H9 (cell line): Measurements from ENCODE around the gene ACSL3. TPM values are rescaled to one million over a fixed set of nuclear protein-coding genes. Genes with fewer than 3 reads are reported as not detected.

Experiments used
- DNase-seq: peaks from one replicate; pipeline ENCODE4 v3.0.0-alpha.2; 2017
- H2AFZ ChIP-seq: one replicate; pipeline ENCODE4 v1.6.1; 2013; ENCODE audit warnings: mild to moderate bottlenecking, low read length, control low read depth, moderate library complexity
- H2AK5ac ChIP-seq: 2 replicates; pipeline ENCODE4 v1.6.1; 2013; ENCODE audit warnings: low read length, control low read depth, mixed read lengths; ENCODE audit not compliant: insufficient read length
- H2BK120ac ChIP-seq: one replicate; pipeline ENCODE4 v1.6.1; 2013; ENCODE audit warnings: low read depth, mild to moderate bottlenecking, low read length, control low read depth, inconsistent platforms; ENCODE audit not compliant: poor library complexity, severe bottlenecking
- H2BK12ac ChIP-seq: 2 replicates; pipeline ENCODE4 v1.6.1; 2013; ENCODE audit warnings: low read length, control low read depth, mixed read lengths, low read depth; ENCODE audit not compliant: insufficient read length
- H2BK15ac ChIP-seq: 2 replicates; pipeline ENCODE4 v1.6.1; 2013; ENCODE audit warnings: low read depth, low read length, control low read depth
- H2BK20ac ChIP-seq: one replicate; pipeline ENCODE4 v1.6.1; 2013; ENCODE audit warnings: low read depth, mild to moderate bottlenecking, low read length, control low read depth, inconsistent platforms; ENCODE audit not compliant: poor library complexity, severe bottlenecking
- H2BK5ac ChIP-seq: 2 replicates; pipeline ENCODE4 v1.6.1; 2013; ENCODE audit warnings: low read length, control low read depth, mixed read lengths; ENCODE audit not compliant: insufficient read length
- H3K14ac ChIP-seq: 2 replicates; pipeline ENCODE4 v1.6.1; 2013; ENCODE audit warnings: low read length, control low read depth; ENCODE audit not compliant: insufficient read depth
- H3K18ac ChIP-seq: 2 replicates; pipeline ENCODE4 v1.6.1; 2013; ENCODE audit warnings: low read depth, mild to moderate bottlenecking, mixed read lengths, low read length, control low read depth; ENCODE audit not compliant: insufficient read length
- H3K23ac ChIP-seq: 2 replicates; pipeline ENCODE4 v1.6.1; 2013; ENCODE audit warnings: low read length, control low read depth, mixed read lengths, low read depth; ENCODE audit not compliant: insufficient read length
- H3K23me2 ChIP-seq: 2 replicates; pipeline ENCODE4 v1.6.1; 2013; ENCODE audit warnings: low read depth, mild to moderate bottlenecking, mixed read lengths, low read length, control low read depth; ENCODE audit not compliant: insufficient read length, poor library complexity, severe bottlenecking
- H3K27ac ChIP-seq: 2 replicates; pipeline ENCODE4 v1.5.1; 2013; ENCODE audit warnings: low read length, control low read depth, mixed read lengths, low read depth; ENCODE audit not compliant: insufficient read length
- H3K27me3 ChIP-seq: 2 replicates; pipeline ENCODE4 v1.6.1; 2013; ENCODE audit warnings: low read length, control low read depth, inconsistent platforms; ENCODE audit not compliant: insufficient read depth
- H3K4ac ChIP-seq: 2 replicates; pipeline ENCODE4 v1.6.1; 2013; ENCODE audit warnings: low read depth, mild to moderate bottlenecking, control low read depth, inconsistent platforms, low read length, moderate library complexity
- H3K4me1 ChIP-seq: 2 replicates; pipeline ENCODE4 v1.6.1; 2013; ENCODE audit warnings: low read length, control low read depth, inconsistent platforms; ENCODE audit not compliant: insufficient read depth
- H3K4me2 ChIP-seq: 2 replicates; pipeline ENCODE4 v1.6.1; 2013; ENCODE audit warnings: low read length, control low read depth, mixed read lengths; ENCODE audit not compliant: insufficient read length, insufficient read depth
- H3K56ac ChIP-seq: 2 replicates; pipeline ENCODE4 v1.6.1; 2013; ENCODE audit warnings: low read depth, mild to moderate bottlenecking, mixed read lengths, low read length, control low read depth; ENCODE audit not compliant: insufficient read length
- H3K79me1 ChIP-seq: 2 replicates; pipeline ENCODE4 v1.6.1; 2013; ENCODE audit warnings: low read depth, mild to moderate bottlenecking, moderate library complexity, low read length, control low read depth, inconsistent platforms; ENCODE audit not compliant: insufficient read depth, poor library complexity, severe bottlenecking
- H3K79me2 ChIP-seq: 2 replicates; pipeline ENCODE4 v1.6.1; 2013; ENCODE audit warnings: low read length, control low read depth, inconsistent platforms; ENCODE audit not compliant: insufficient read depth
- H3K9ac ChIP-seq: 2 replicates; pipeline ENCODE4 v1.6.1; 2013; ENCODE audit warnings: low read length, control low read depth, mixed read lengths; ENCODE audit not compliant: insufficient read length; ENCODE audit errors: extremely low read depth
- H3K9me3 ChIP-seq: one replicate; pipeline ENCODE4 v1.6.1; 2013; ENCODE audit warnings: low read depth, low read length, inconsistent platforms; ENCODE audit not compliant: control insufficient read depth
- H3T11ph ChIP-seq: one replicate; pipeline ENCODE4 v1.6.1; 2013; ENCODE audit warnings: mild to moderate bottlenecking, low read length, control low read depth, inconsistent platforms
- H4K20me1 ChIP-seq: one replicate; pipeline ENCODE4 v1.6.1; 2013; ENCODE audit not compliant: control insufficient read depth, insufficient read length, insufficient read depth
- H4K5ac ChIP-seq: 2 replicates; pipeline ENCODE4 v1.6.1; 2013; ENCODE audit warnings: low read depth, mild to moderate bottlenecking, mixed read lengths, low read length, control low read depth; ENCODE audit not compliant: insufficient read length
- H4K8ac ChIP-seq: replicated peaks from 2 replicates; pipeline ENCODE4 v1.6.1; 2013; ENCODE audit warnings: low read length, control low read depth, mixed read lengths, low read depth; ENCODE audit not compliant: insufficient read length
- H4K91ac ChIP-seq: 2 replicates; pipeline ENCODE4 v1.6.1; 2013; ENCODE audit warnings: low read depth, mild to moderate bottlenecking, moderate library complexity, mixed read lengths, low read length, control low read depth; ENCODE audit not compliant: insufficient read length
- H3K27ac Mint-ChIP-seq, 3 experiments: 2 replicates in 2 of 3; 3 replicates in 1 of 3; pipeline ENCODE4 v1.8.0; 2020 to 2021; ENCODE audit warnings: mixed read lengths in 3 of 3, mild to moderate bottlenecking in 1 of 3, moderate library complexity in 1 of 3
- H3K27me3 Mint-ChIP-seq: 2 replicates; pipeline ENCODE4 v1.8.0; 2021; ENCODE audit warnings: low read depth, mild to moderate bottlenecking, moderate library complexity, mixed read lengths
- H3K36me3 Mint-ChIP-seq, 3 experiments: 2 replicates in 2 of 3; 3 replicates in 1 of 3; pipeline ENCODE4 v1.8.0; 2020 to 2021; ENCODE audit warnings: low read depth in 3 of 3, mixed read lengths in 3 of 3; ENCODE audit not compliant: insufficient read depth in 1 of 3
- H3K4me1 Mint-ChIP-seq, 2 experiments: 2 replicates each; pipeline ENCODE4 v1.8.0; 2020; ENCODE audit warnings: mixed read lengths in 2 of 2
- H3K4me3 Mint-ChIP-seq, 2 experiments: 2 replicates in 1 of 2; 3 replicates in 1 of 2; pipeline ENCODE4 v1.8.0; 2020 to 2021; ENCODE audit warnings: mild to moderate bottlenecking in 2 of 2, mixed read lengths in 2 of 2, moderate library complexity in 1 of 2
- H3K9me3 Mint-ChIP-seq, 2 experiments: 2 replicates in 1 of 2; 3 replicates in 1 of 2; pipeline ENCODE4 v1.8.0; 2020; ENCODE audit warnings: mild to moderate bottlenecking in 2 of 2, mixed read lengths in 2 of 2, moderate library complexity in 1 of 2
- CTCF ChIP-seq: fragments of 200-600 bp; sonication (generic); conservative IDR thresholded peaks from 3 replicates; pipeline ENCODE4 v1.8.0; 2021; ENCODE audit warnings: antibody characterized with exemption, mild to moderate bottlenecking
- WGBS: extraction: QIAGEN DNeasy Blood & Tissue Kit; methylation state at CpG from one replicate; pipeline ENCODE4 v1.1.7; 2013; ENCODE audit warnings: missing lambda C conversion rate, low lambda C conversion rate, mixed read lengths; ENCODE audit not compliant: insufficient read length; ENCODE audit errors: extremely low coverage; 5-methylcytosine and 5-hydroxymethylcytosine counted together
- total RNA-seq: library from RNA; stranded (reverse); gene quantifications from 2 replicates; pipeline ENCODE4 v1.2.1, GENCODE V29; 2021

Gene ACSL3
- total RNA-seq, 1 experiment from 2014 or later = 60.9 TPM

- H3K4me1 ChIP-seq = no peaks in the 10 kb centered on the region; the same call in 1 of the 2 replicates
- no peak overlapping the region for H2BK15ac ChIP-seq
- no peak overlapping the region for H3K56ac ChIP-seq
- no peaks in the 10 kb centered on the region for H3K23me2 ChIP-seq
- no peak overlapping the region for H2AFZ ChIP-seq
- no peak overlapping the region for H4K91ac ChIP-seq
- H3K79me1 ChIP-seq = peaks cover 4% of the 10 kb centered on the region
- no peak overlapping the region for H3K4ac ChIP-seq
- H3K23ac ChIP-seq = no peak overlapping the region
- WGBS = no CpG with 5 or more reads among the region's 2 CpGs
- no peak overlapping the region for H3K4me2 ChIP-seq
- no peak overlapping the region for H3K27ac ChIP-seq
- no peak overlapping the region for H3K14ac ChIP-seq
- Mint-ChIP-seq H3K9me3 (peaks cover 4 to 20% of the 10 kb centered on the region in 2 experiments; a peak in 4 of 5 replicates), H3K4me1 (peaks cover 21 to 22% of the 10 kb centered on the region in 2 experiments), H3K4me3 (no peak overlapping the region), H3K36me3 (peaks cover 5 to 23% (median 20%) of the 10 kb centered on the region in 3 experiments), H3K27ac (peak overlapping the region in 2 of 3 experiments; percentile 30 to 62; a peak in 1 of 7 replicates), H3K27me3 (no peaks in the 10 kb centered on the region)
- no peak overlapping the region for H2BK20ac ChIP-seq
- no peak overlapping the region for H2BK5ac ChIP-seq
- H3K79me2 ChIP-seq = peaks cover 36% of the 10 kb centered on the region; the same call in 1 of the 2 replicates
- no peak overlapping the region for H2AK5ac ChIP-seq
- H4K20me1 ChIP-seq = no peaks in the 10 kb centered on the region
- no peak overlapping the region for H2BK12ac ChIP-seq
- no peak for TF ChIP-seq CTCF
- no peaks in the 10 kb centered on the region for H3K9me3 ChIP-seq
- H3K18ac ChIP-seq = no peak overlapping the region
- no peak overlapping the region for H3K9ac ChIP-seq
- H3T11ph ChIP-seq = no peak overlapping the region
- no peak overlapping the region for H4K5ac ChIP-seq
- no peak overlapping the region for H2BK120ac ChIP-seq
- DNase-seq = no peak
- no peak overlapping the region for H4K8ac ChIP-seq
- H3K27me3 ChIP-seq = no peaks in the 10 kb centered on the region
These were observed 23.4 kb downstream of the ACSL3 start for GRCh38 chr2:222884114-222884771.
